KMS-11 (cell line): ENCODE measurements around the gene PEBP1.

ENCODE experiments used
- H2AFZ ChIP-seq: fragments of 200-600 bp; sonication (generic); 2 replicates; pipeline ENCODE4 v1.6.1; 2016; ENCODE audit warnings: antibody characterized with exemption, mixed run types, low read depth
- H3K27ac ChIP-seq: fragments of 200-600 bp; sonication (generic); 2 replicates; pipeline ENCODE4 v1.6.1; 2016; ENCODE audit warnings: mild to moderate bottlenecking, mixed run types
- H3K27me3 ChIP-seq: fragments of 200-600 bp; sonication (generic); 2 replicates; pipeline ENCODE4 v1.6.1; 2017; ENCODE audit warnings: mild to moderate bottlenecking, low read depth, mixed run types, moderate library complexity; ENCODE audit not compliant: insufficient read depth
- H3K36me3 ChIP-seq: fragments of 200-600 bp; sonication (generic); 2 replicates; pipeline ENCODE4 v1.6.1; 2017; ENCODE audit warnings: mild to moderate bottlenecking, mixed run types; ENCODE audit not compliant: insufficient read depth
- H3K4me1 ChIP-seq: fragments of 200-600 bp; sonication (generic); 2 replicates; pipeline ENCODE4 v1.6.1; 2016; ENCODE audit warnings: mild to moderate bottlenecking, low read depth, mixed run types; ENCODE audit not compliant: poor library complexity, severe bottlenecking
- H3K4me2 ChIP-seq: fragments of 200-600 bp; sonication (generic); 2 replicates; pipeline ENCODE4 v1.7.0; 2016; ENCODE audit warnings: mild to moderate bottlenecking, mixed run types
- H3K4me3 ChIP-seq: fragments of 200-600 bp; sonication (generic); IDR thresholded peaks from 2 replicates; pipeline ENCODE4 v1.6.1; 2017; ENCODE audit warnings: low read depth, low read length, mixed read lengths; ENCODE audit not compliant: insufficient read depth
- H3K79me2 ChIP-seq: fragments of 200-600 bp; sonication (generic); 2 replicates; pipeline ENCODE4 v1.6.1; 2016; ENCODE audit warnings: low read depth, mixed run types; ENCODE audit not compliant: insufficient read depth
- H3K9ac ChIP-seq: fragments of 200-600 bp; sonication (generic); 2 replicates; pipeline ENCODE4 v1.6.1; 2016; ENCODE audit warnings: mild to moderate bottlenecking, mixed run types
- H4K20me1 ChIP-seq: fragments of 200-600 bp; sonication (generic); 2 replicates; pipeline ENCODE4 v1.6.1; 2016; ENCODE audit warnings: mild to moderate bottlenecking, mixed run types; ENCODE audit not compliant: insufficient read depth
- CTCF ChIP-seq: fragments of 200-600 bp; sonication (generic); conservative IDR thresholded peaks from 2 replicates; pipeline ENCODE4 v1.6.1; 2017; ENCODE audit warnings: low read depth, mild to moderate bottlenecking, antibody characterized with exemption, low read length, moderate library complexity, mixed read lengths

The PEBP1 gene

GRCh38 chr12:118135788-118136558 is at the start of gene PEBP1:
TSS of gene PEBP1 (plus strand) at chr12:118136124. CDS start at chr12:118136210, 86 bp downstream.
- Histone ChIP-seq H3K4me3 (no peak within 1 kb of the TSS), H3K9ac (peak within 1 kb of the TSS; percentile 73), H2AFZ (peak within 1 kb of the TSS; percentile 52; the same call in 1 of the 2 replicates), H3K27ac (peak within 1 kb of the TSS; percentile 29; the same call in 1 of the 2 replicates), H4K20me1 (no peaks in the 10 kb centered on the region), H3K4me1 (peaks cover 42% of the 10 kb centered on the region), H3K36me3 (no peaks in the 10 kb centered on the region; the same call in 1 of the 2 replicates), H3K79me2 (peaks cover 20% of the 10 kb centered on the region), H3K4me2 (peak within 1 kb of the TSS; percentile 63), H3K27me3 (no peaks in the 10 kb centered on the region)
- no peak for TF ChIP-seq CTCF

- H3K27me3 ChIP-seq = no peaks in the 10 kb centered on the region
- no peaks in the 10 kb centered on the region for H4K20me1 ChIP-seq
- H3K27ac ChIP-seq = no peak overlapping the region
- no peak overlapping the region for H3K4me2 ChIP-seq
- H3K4me1 ChIP-seq = no peaks in the 10 kb centered on the region
- H3K4me3 ChIP-seq = no peak overlapping the region
- no peak overlapping the region for H2AFZ ChIP-seq
- H3K79me2 ChIP-seq = no peaks in the 10 kb centered on the region
- H3K9ac ChIP-seq = no peak overlapping the region
- H3K36me3 ChIP-seq = no peaks in the 10 kb centered on the region
- no peak for TF ChIP-seq CTCF
Measured at GRCh38 chr12:118089782-118090181, 46.1 kb upstream of the PEBP1 start.

- no peaks in the 10 kb centered on the region for H3K27me3 ChIP-seq
- no peaks in the 10 kb centered on the region for H3K4me1 ChIP-seq
- no peak overlapping the region for H3K9ac ChIP-seq
- no peak for TF ChIP-seq CTCF
- no peak overlapping the region for H2AFZ ChIP-seq
- H3K4me3 ChIP-seq = no peak overlapping the region
- no peaks in the 10 kb centered on the region for H3K79me2 ChIP-seq
- H4K20me1 ChIP-seq = no peaks in the 10 kb centered on the region
- H3K27ac ChIP-seq = no peak overlapping the region
- H3K4me2 ChIP-seq = no peak overlapping the region
- no peaks in the 10 kb centered on the region for H3K36me3 ChIP-seq
Measured at GRCh38 chr12:118094039-118094438, 41.9 kb upstream of the PEBP1 start.

- Histone ChIP-seq H3K9ac (no peak overlapping the region), H2AFZ (no peak overlapping the region), H3K27ac (no peak overlapping the region), H3K4me2 (no peak overlapping the region), H3K27me3 (no peaks in the 10 kb centered on the region; the same call in 1 of the 2 replicates), H4K20me1 (no peaks in the 10 kb centered on the region), H3K36me3 (no peaks in the 10 kb centered on the region), H3K4me1 (no peaks in the 10 kb centered on the region), H3K79me2 (no peaks in the 10 kb centered on the region), H3K4me3 (no peak overlapping the region)
- no peak for TF ChIP-seq CTCF
Measured at GRCh38 chr12:118098401-118098800, 37.5 kb upstream of the PEBP1 start.
